Measurements from ENCODE around the gene SLIT3.

DNA sequence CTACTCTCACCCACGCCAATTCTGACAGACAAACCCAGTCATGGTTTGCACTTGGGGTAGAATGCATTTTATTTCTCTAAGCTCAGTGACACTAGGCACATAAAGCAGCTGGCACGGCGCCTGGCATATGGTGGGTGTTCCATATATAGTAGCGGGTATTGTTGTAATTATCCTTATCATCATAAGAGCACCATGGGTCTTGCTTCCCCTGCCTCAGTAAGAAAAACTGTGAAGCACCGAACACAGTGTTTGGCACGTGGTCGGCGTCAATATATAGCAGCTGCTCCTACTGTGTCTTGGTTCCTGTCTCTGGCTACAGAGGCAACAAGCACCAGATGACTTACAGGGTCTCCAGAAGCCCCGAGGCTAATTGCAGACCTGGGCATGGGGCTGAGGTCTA, 527.7 kb downstream of the SLIT3 start:
- no peak for TF ChIP-seq POLR2AphosphoS5 (IDR thresholded peaks at IDR 0.05; ENCODE audit: low read depth)
- TF ChIP-seq, protein P1, sequence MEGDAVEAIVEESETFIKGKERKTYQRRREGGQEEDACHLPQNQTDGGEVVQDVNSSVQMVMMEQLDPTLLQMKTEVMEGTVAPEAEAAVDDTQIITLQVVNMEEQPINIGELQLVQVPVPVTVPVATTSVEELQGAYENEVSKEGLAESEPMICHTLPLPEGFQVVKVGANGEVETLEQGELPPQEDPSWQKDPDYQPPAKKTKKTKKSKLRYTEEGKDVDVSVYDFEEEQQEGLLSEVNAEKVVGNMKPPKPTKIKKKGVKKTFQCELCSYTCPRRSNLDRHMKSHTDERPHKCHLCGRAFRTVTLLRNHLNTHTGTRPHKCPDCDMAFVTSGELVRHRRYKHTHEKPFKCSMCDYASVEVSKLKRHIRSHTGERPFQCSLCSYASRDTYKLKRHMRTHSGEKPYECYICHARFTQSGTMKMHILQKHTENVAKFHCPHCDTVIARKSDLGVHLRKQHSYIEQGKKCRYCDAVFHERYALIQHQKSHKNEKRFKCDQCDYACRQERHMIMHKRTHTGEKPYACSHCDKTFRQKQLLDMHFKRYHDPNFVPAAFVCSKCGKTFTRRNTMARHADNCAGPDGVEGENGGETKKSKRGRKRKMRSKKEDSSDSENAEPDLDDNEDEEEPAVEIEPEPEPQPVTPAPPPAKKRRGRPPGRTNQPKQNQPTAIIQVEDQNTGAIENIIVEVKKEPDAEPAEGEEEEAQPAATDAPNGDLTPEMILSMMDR (IDR thresholded peaks at IDR 0.05; ENCODE audit: insufficient read depth, low read length), result no peak
- TF ChIP-seq, protein P2, sequence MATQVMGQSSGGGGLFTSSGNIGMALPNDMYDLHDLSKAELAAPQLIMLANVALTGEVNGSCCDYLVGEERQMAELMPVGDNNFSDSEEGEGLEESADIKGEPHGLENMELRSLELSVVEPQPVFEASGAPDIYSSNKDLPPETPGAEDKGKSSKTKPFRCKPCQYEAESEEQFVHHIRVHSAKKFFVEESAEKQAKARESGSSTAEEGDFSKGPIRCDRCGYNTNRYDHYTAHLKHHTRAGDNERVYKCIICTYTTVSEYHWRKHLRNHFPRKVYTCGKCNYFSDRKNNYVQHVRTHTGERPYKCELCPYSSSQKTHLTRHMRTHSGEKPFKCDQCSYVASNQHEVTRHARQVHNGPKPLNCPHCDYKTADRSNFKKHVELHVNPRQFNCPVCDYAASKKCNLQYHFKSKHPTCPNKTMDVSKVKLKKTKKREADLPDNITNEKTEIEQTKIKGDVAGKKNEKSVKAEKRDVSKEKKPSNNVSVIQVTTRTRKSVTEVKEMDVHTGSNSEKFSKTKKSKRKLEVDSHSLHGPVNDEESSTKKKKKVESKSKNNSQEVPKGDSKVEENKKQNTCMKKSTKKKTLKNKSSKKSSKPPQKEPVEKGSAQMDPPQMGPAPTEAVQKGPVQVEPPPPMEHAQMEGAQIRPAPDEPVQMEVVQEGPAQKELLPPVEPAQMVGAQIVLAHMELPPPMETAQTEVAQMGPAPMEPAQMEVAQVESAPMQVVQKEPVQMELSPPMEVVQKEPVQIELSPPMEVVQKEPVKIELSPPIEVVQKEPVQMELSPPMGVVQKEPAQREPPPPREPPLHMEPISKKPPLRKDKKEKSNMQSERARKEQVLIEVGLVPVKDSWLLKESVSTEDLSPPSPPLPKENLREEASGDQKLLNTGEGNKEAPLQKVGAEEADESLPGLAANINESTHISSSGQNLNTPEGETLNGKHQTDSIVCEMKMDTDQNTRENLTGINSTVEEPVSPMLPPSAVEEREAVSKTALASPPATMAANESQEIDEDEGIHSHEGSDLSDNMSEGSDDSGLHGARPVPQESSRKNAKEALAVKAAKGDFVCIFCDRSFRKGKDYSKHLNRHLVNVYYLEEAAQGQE (IDR thresholded peaks at IDR 0.05; ENCODE audit: insufficient replicate concordance, low read depth), result no peak
